Cardiac muscle cell (in vitro differentiated cells and primary cell): ENCODE data around the gene ABCC12. TPM values are rescaled to one million over a fixed set of nuclear protein-coding genes. Genes with fewer than 3 reads are reported as not detected.
A peak's percentile ranks its signal among the peaks of the same experiment; 100 is the strongest.

ENCODE experiments used
- DNase-seq, 2 donors: peaks; one replicate each; pipeline versions ENCODE4 v3.0.0 to v3.0.0-alpha.2; 2010 to 2017; ENCODE audit warnings: low read depth in 1 of 2, low spot score in 1 of 2
- H3K27ac ChIP-seq: fragments of 200-600 bp; sonication (generic); 2 replicates; pipeline ENCODE4 v1.5.1; 2016
- H3K27me3 ChIP-seq: fragments of 200-600 bp; sonication (generic); 2 replicates; pipeline ENCODE4 v1.6.0; 2016; ENCODE audit warnings: control low read depth
- H3K36me3 ChIP-seq: fragments of 200-600 bp; sonication (generic); 2 replicates; pipeline ENCODE4 v1.5.1; 2016; ENCODE audit warnings: control low read depth
- H3K4me1 ChIP-seq: fragments of 200-600 bp; sonication (generic); 2 replicates; pipeline ENCODE4 v1.8.1; 2017; ENCODE audit warnings: low read depth, mild to moderate bottlenecking, mixed run types
- H3K4me3 ChIP-seq: fragments of 200-600 bp; sonication (generic); 2 replicates; pipeline ENCODE4 v1.5.1; 2016; ENCODE audit warnings: mild to moderate bottlenecking
- H3K9me3 ChIP-seq: fragments of 200-600 bp; sonication (generic); 2 replicates; pipeline ENCODE4 v1.5.1; 2017; ENCODE audit warnings: low read depth, mild to moderate bottlenecking, control low read depth
- polyA plus RNA-seq: library from polyadenylated mRNA; unstranded; fragments of >200 nt; fragmentation: Nextera tagmentation; extraction: Ambion mirVana; gene quantifications from 2 replicates; pipeline ENCODE4 v1.2.1, GENCODE V29; 2016
- total RNA-seq: library from RNA; depleted of rRNA; stranded (reverse); fragments of >200 nt; gene quantifications from 2 replicates; pipeline ENCODE4 v1.2.3, GENCODE V29; 2016
- TF ChIP-seq, protein P1 (sequence below): IDR thresholded peaks from 2 replicates; pipeline ENCODE4 v1.5.1; 2012; ENCODE audit warnings: low read depth, mild to moderate bottlenecking, low read length

ABCC12 gene
- total and polyA plus RNA-seq, 2 experiments from 2014 or later, result not detected

DNA sequence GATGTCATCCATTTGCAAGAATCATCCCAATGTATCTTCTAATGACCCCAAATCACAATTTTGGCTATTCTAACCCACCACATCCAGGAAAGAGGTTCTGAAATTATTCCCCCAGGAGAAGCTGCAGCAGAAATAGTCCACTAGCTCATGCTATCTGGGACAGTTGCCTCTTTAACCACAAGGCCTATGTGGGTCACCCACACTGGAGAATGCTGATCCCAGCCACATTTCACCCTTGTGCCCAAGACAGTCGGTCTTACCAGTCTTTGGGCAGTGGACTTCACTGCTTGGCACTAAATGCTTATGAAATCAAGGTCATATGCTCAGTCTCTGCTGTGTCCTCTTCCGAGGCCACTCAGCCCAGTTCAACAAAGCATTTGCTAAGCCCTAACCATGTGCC, 27.0 kb downstream of the ABCC12 start:
- H3K27me3 ChIP-seq, result no peaks in the 10 kb centered on the region
- DNase-seq, result no peak
- no peaks in the 10 kb centered on the region for H3K36me3 ChIP-seq
- no peaks in the 10 kb centered on the region for H3K9me3 ChIP-seq
- no peak overlapping the region for H3K4me3 ChIP-seq
- no peak overlapping the region for H3K27ac ChIP-seq
- H3K4me1 ChIP-seq, result no peaks in the 10 kb centered on the region
- TF ChIP-seq, protein P1, sequence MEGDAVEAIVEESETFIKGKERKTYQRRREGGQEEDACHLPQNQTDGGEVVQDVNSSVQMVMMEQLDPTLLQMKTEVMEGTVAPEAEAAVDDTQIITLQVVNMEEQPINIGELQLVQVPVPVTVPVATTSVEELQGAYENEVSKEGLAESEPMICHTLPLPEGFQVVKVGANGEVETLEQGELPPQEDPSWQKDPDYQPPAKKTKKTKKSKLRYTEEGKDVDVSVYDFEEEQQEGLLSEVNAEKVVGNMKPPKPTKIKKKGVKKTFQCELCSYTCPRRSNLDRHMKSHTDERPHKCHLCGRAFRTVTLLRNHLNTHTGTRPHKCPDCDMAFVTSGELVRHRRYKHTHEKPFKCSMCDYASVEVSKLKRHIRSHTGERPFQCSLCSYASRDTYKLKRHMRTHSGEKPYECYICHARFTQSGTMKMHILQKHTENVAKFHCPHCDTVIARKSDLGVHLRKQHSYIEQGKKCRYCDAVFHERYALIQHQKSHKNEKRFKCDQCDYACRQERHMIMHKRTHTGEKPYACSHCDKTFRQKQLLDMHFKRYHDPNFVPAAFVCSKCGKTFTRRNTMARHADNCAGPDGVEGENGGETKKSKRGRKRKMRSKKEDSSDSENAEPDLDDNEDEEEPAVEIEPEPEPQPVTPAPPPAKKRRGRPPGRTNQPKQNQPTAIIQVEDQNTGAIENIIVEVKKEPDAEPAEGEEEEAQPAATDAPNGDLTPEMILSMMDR, result no peak

DNA sequence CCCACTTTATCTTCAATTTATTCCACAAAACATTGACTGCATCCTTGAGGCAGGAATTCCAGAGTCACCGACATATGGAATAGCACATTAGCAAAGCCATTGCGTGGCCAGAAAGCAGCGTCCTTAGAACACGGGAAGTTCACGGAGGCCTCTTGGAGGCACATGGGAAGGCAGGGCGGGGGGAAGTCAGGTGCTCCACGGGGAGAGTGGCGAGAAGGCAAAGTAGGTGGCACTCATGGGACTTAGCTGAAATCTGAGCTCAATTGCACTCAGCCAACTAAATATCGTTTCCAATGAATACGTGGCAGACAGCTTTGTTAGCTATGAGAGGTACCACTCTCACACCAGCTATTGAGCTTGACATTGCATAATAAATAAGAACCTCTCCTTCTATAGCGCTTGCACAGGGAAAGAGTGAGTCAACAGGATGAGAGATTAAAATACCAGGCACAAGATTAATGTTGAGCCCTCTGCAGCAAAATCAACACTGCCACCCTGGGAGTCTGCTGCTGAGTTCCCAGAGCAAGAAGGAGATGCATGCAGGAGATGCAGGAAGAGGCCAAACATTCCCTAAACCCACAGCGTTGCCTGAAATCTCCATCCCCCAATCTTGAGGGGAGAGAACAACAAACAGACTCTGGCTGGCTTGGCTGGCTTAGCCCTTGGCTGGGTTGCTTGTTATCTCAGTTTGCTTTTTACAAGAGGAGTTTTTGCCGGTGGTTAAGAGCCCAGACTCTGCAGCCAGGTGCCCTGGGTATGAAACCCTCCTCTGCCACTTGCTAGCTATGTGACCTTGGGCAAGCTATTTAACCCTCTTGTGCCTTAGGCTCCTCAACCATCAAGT, 28.8 kb downstream of the ABCC12 start:
- Histone ChIP-seq H3K27me3 (no peaks in the 10 kb centered on the region), H3K9me3 (no peaks in the 10 kb centered on the region), H3K27ac (no peak overlapping the region), H3K4me1 (no peaks in the 10 kb centered on the region), H3K36me3 (no peaks in the 10 kb centered on the region), H3K4me3 (no peak overlapping the region)
- TF ChIP-seq, protein P1, result no peak
- peak; percentile 5 to 98 for DNase-seq

DNA sequence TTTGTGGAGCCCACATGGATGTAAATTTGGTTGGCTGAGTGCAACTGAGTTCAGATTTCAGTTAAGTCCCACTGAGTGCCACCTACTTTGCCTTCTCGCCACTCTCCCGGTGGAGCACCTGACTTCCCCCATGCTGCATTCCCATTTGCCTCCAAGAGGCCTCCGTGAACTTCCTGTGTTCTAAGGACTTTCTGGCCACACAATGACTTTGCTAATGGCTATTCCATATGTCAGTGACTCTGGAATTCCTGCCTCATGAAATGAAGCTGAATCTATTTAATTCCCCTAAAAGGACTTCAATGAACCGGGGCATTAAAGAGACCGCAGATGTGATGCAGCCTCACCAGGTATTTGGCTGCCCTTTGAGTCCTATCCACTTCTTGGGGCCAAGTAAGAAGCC, 29.9 kb downstream of the ABCC12 start:
- Histone ChIP-seq H3K36me3 (no peaks in the 10 kb centered on the region), H3K27me3 (no peaks in the 10 kb centered on the region), H3K4me3 (no peak overlapping the region), H3K27ac (no peak overlapping the region), H3K4me1 (no peaks in the 10 kb centered on the region), H3K9me3 (no peaks in the 10 kb centered on the region)
- TF ChIP-seq, protein P1, result no peak
- DNase-seq, result no peak

DNA sequence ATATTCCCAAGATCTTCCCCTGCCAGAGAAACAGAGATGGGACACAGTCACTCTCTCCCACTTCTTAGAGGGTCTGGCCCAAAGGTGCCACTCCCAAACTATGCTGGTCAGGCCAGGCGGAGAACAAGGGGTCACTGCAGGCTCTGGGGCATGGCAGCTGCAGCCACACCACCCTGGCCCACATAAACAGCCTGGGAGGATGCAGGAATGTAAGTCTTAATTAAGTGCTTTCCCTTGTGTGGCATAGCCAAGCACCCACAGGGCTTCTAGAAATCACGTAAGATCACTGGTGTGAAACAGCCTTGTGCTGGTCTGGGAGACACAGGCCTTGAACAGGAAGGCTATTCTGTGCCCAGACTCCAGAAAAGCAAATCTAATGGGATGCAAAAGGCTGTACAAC, 31.5 kb downstream of the ABCC12 start:
- TF ChIP-seq, protein P1, result no peak
- no peak for DNase-seq
- no peaks in the 10 kb centered on the region for H3K36me3 ChIP-seq
- H3K27ac ChIP-seq, result no peak overlapping the region
- H3K4me1 ChIP-seq, result no peaks in the 10 kb centered on the region
- H3K4me3 ChIP-seq, result no peak overlapping the region
- H3K9me3 ChIP-seq, result no peaks in the 10 kb centered on the region
- no peaks in the 10 kb centered on the region for H3K27me3 ChIP-seq

DNA sequence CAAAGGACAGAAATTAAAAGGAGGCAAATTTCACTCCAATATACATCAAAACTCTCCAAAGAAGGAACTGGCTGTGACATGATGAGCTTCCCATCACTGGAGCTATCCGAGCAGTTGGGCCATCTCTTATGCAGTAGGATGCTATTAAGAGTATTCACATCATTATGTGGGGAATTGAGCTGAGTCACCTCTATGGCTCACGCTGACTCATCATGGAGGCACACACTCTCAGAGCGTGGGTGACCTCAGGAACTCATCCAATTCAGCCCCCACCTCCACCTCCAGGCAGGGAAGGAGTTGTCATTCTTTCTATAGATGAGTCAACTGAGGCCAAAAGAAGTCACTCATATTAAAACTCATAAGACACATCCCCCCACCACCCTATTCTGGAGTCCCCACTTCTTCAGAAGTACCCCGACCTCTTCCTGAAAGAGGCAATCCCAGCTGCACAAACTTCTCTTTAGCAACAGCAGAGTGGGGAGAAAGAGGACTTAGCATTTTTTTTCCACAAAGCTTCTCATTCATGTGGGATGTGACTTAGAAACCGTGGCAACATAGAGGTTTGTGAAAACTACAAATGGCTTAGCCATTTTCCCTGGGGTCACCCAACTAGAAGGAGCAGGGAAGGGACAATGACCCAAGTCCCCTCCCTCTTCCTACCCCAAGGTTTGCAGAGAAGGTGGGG, 32.5 kb downstream of the ABCC12 start:
- DNase-seq, result peak in 1 of 2 donors; percentile 95
- no peaks in the 10 kb centered on the region for H3K9me3 ChIP-seq
- TF ChIP-seq, protein P1, result no peak
- H3K4me1 ChIP-seq, result no peaks in the 10 kb centered on the region
- no peaks in the 10 kb centered on the region for H3K27me3 ChIP-seq
- H3K27ac ChIP-seq, result no peak overlapping the region
- no peaks in the 10 kb centered on the region for H3K36me3 ChIP-seq
- H3K4me3 ChIP-seq, result no peak overlapping the region
